K562 (cell line): ENCODE results near the gene ST8SIA2.

Source experiments
- CEBPB ChIP-seq: fragments of 450-650 bp; IDR thresholded peaks from 2 replicates; pipeline ENCODE4 v1.6.1; 2016; ENCODE audit warnings: missing genetic modification characterization, missing compliant biosample characterization
- DNMT1 ChIP-seq: fragments of 450-650 bp; IDR thresholded peaks from 2 replicates; pipeline ENCODE4 v1.6.1; 2016; ENCODE audit warnings: antibody characterized with exemption, mild to moderate bottlenecking
- EZH2 ChIP-seq: IDR thresholded peaks from 2 replicates; pipeline ENCODE4 v1.6.1; 2012; ENCODE audit warnings: low read depth, mild to moderate bottlenecking, inconsistent platforms, low read length, borderline replicate concordance
- FOXA3 ChIP-seq, 2 experiments: fragments of 450-650 bp in 1 of 2; sonication (generic) in 1 of 2; formaldehyde crosslinking; IDR thresholded peaks in 1 of 2; conservative IDR thresholded peaks in 1 of 2; 2 replicates each; pipeline versions ENCODE4 v1.4.0 to v1.8.0; 2020 to 2022; ENCODE audit warnings: mild to moderate bottlenecking in 2 of 2, missing genetic modification reagents in 1 of 2
- GABPA ChIP-seq: fragments of 200-800 bp; sonication (Bioruptor generic); conservative IDR thresholded peaks from 2 replicates; pipeline ENCODE4 v1.6.1; 2016; ENCODE audit warnings: low read depth, missing genetic modification characterization, missing compliant biosample characterization
- POLR2AphosphoS2 ChIP-seq: IDR thresholded peaks from 2 replicates; pipeline ENCODE4 v1.6.1; 2012; ENCODE audit warnings: low read length, improper control_type of control experiment
- ZFP36 ChIP-seq: fragments of 150-350 bp; IDR thresholded peaks from 2 replicates; pipeline ENCODE4 v1.6.1; 2018; ENCODE audit warnings: low read length, low read depth; ENCODE audit not compliant: partially characterized antibody
- ZNF143 ChIP-seq: sonication (generic); formaldehyde crosslinking; IDR thresholded peaks from 2 replicates; pipeline ENCODE4 v1.9.0; 2022; ENCODE audit warnings: mild to moderate bottlenecking, missing genetic modification reagents
- ZNF41 ChIP-seq: fragments of 250-450 bp; sonication (Bioruptor Pico); conservative IDR thresholded peaks from 2 replicates; pipeline ENCODE4 v1.4.0; 2020; ENCODE audit warnings: mild to moderate bottlenecking
- ZSCAN29 ChIP-seq: fragments of 450-650 bp; IDR thresholded peaks from 2 replicates; pipeline ENCODE4 v1.6.1; 2017
- TF ChIP-seq, protein P1 (sequence below): sonication (generic); formaldehyde crosslinking; IDR thresholded peaks from 2 replicates; pipeline ENCODE4 v1.8.1; 2023; ENCODE audit warnings: mild to moderate bottlenecking, missing genetic modification reagents
- TF ChIP-seq, protein P2 (sequence below): fragments of 200-600 bp; sonication (generic); IDR thresholded peaks from one replicate; pipeline ENCODE4 v1.6.1; 2012; ENCODE audit warnings: mild to moderate bottlenecking, low read depth, low read length, inconsistent platforms
- TF ChIP-seq, protein P3 (sequence below): fragments of 250-450 bp; sonication (Bioruptor Pico); IDR thresholded peaks from 2 replicates; pipeline ENCODE4 v1.8.0; 2021; ENCODE audit warnings: mild to moderate bottlenecking, moderate library complexity
- TF ChIP-seq, protein P4 (sequence below), 3 experiments: IDR thresholded peaks in 2 of 3; conservative IDR thresholded peaks in 1 of 3; 2 replicates each; pipeline ENCODE4 v1.5.1; 2011 to 2012; ENCODE audit warnings: low read length in 3 of 3, mild to moderate bottlenecking in 3 of 3, control low read depth in 2 of 3, improper control_type of control experiment in 1 of 3, inconsistent platforms in 1 of 3, low read depth in 1 of 3, mixed read lengths in 1 of 3, moderate library complexity in 1 of 3; ENCODE audit not compliant: insufficient read depth in 2 of 3

DNA sequence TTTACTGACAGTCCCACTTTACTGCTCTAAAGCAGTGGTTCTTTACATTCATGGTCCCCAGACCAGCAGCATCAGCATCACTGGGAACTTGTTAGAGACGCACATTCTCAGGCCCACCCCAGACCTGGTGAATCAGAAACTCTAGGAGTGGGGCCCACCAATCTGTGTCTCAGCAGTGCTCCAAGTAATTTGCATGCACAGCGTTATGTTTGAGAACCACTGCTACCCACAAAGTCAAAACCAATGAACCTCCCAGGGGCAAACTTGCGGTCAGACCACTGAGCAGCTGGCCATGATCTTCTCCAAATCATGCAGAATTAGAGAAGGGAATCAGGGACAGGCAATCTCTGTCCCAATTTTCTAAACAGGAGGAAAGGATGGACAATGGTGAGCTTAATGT is 58.5 kb downstream of the ST8SIA2 start:
- TF ChIP-seq ZFP36, result no peak
- TF ChIP-seq ZNF41 (CRISPR knock-in tag), result no peak
- TF ChIP-seq, protein P1, sequence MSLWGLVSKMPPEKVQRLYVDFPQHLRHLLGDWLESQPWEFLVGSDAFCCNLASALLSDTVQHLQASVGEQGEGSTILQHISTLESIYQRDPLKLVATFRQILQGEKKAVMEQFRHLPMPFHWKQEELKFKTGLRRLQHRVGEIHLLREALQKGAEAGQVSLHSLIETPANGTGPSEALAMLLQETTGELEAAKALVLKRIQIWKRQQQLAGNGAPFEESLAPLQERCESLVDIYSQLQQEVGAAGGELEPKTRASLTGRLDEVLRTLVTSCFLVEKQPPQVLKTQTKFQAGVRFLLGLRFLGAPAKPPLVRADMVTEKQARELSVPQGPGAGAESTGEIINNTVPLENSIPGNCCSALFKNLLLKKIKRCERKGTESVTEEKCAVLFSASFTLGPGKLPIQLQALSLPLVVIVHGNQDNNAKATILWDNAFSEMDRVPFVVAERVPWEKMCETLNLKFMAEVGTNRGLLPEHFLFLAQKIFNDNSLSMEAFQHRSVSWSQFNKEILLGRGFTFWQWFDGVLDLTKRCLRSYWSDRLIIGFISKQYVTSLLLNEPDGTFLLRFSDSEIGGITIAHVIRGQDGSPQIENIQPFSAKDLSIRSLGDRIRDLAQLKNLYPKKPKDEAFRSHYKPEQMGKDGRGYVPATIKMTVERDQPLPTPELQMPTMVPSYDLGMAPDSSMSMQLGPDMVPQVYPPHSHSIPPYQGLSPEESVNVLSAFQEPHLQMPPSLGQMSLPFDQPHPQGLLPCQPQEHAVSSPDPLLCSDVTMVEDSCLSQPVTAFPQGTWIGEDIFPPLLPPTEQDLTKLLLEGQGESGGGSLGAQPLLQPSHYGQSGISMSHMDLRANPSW (CRISPR knock-in tag), result no peak
- TF ChIP-seq FOXA3 (CRISPR knock-in tag; conservative IDR thresholded peaks at IDR 0.05 in 1 of 2, IDR thresholded peaks at IDR 0.05 in 1 of 2), result no peak
- no peak for TF ChIP-seq ZNF143 (CRISPR knock-in tag)
- TF ChIP-seq POLR2AphosphoS2, result no peak
- no peak for TF ChIP-seq GABPA (tag)
- no peak for TF ChIP-seq CEBPB (tag)
- no peak for TF ChIP-seq EZH2
- TF ChIP-seq, protein P2, sequence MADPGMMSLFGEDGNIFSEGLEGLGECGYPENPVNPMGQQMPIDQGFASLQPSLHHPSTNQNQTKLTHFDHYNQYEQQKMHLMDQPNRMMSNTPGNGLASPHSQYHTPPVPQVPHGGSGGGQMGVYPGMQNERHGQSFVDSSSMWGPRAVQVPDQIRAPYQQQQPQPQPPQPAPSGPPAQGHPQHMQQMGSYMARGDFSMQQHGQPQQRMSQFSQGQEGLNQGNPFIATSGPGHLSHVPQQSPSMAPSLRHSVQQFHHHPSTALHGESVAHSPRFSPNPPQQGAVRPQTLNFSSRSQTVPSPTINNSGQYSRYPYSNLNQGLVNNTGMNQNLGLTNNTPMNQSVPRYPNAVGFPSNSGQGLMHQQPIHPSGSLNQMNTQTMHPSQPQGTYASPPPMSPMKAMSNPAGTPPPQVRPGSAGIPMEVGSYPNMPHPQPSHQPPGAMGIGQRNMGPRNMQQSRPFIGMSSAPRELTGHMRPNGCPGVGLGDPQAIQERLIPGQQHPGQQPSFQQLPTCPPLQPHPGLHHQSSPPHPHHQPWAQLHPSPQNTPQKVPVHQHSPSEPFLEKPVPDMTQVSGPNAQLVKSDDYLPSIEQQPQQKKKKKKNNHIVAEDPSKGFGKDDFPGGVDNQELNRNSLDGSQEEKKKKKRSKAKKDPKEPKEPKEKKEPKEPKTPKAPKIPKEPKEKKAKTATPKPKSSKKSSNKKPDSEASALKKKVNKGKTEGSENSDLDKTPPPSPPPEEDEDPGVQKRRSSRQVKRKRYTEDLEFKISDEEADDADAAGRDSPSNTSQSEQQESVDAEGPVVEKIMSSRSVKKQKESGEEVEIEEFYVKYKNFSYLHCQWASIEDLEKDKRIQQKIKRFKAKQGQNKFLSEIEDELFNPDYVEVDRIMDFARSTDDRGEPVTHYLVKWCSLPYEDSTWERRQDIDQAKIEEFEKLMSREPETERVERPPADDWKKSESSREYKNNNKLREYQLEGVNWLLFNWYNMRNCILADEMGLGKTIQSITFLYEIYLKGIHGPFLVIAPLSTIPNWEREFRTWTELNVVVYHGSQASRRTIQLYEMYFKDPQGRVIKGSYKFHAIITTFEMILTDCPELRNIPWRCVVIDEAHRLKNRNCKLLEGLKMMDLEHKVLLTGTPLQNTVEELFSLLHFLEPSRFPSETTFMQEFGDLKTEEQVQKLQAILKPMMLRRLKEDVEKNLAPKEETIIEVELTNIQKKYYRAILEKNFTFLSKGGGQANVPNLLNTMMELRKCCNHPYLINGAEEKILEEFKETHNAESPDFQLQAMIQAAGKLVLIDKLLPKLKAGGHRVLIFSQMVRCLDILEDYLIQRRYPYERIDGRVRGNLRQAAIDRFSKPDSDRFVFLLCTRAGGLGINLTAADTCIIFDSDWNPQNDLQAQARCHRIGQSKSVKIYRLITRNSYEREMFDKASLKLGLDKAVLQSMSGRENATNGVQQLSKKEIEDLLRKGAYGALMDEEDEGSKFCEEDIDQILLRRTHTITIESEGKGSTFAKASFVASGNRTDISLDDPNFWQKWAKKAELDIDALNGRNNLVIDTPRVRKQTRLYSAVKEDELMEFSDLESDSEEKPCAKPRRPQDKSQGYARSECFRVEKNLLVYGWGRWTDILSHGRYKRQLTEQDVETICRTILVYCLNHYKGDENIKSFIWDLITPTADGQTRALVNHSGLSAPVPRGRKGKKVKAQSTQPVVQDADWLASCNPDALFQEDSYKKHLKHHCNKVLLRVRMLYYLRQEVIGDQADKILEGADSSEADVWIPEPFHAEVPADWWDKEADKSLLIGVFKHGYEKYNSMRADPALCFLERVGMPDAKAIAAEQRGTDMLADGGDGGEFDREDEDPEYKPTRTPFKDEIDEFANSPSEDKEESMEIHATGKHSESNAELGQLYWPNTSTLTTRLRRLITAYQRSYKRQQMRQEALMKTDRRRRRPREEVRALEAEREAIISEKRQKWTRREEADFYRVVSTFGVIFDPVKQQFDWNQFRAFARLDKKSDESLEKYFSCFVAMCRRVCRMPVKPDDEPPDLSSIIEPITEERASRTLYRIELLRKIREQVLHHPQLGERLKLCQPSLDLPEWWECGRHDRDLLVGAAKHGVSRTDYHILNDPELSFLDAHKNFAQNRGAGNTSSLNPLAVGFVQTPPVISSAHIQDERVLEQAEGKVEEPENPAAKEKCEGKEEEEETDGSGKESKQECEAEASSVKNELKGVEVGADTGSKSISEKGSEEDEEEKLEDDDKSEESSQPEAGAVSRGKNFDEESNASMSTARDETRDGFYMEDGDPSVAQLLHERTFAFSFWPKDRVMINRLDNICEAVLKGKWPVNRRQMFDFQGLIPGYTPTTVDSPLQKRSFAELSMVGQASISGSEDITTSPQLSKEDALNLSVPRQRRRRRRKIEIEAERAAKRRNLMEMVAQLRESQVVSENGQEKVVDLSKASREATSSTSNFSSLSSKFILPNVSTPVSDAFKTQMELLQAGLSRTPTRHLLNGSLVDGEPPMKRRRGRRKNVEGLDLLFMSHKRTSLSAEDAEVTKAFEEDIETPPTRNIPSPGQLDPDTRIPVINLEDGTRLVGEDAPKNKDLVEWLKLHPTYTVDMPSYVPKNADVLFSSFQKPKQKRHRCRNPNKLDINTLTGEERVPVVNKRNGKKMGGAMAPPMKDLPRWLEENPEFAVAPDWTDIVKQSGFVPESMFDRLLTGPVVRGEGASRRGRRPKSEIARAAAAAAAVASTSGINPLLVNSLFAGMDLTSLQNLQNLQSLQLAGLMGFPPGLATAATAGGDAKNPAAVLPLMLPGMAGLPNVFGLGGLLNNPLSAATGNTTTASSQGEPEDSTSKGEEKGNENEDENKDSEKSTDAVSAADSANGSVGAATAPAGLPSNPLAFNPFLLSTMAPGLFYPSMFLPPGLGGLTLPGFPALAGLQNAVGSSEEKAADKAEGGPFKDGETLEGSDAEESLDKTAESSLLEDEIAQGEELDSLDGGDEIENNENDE, result no peak
- TF ChIP-seq, protein P3, sequence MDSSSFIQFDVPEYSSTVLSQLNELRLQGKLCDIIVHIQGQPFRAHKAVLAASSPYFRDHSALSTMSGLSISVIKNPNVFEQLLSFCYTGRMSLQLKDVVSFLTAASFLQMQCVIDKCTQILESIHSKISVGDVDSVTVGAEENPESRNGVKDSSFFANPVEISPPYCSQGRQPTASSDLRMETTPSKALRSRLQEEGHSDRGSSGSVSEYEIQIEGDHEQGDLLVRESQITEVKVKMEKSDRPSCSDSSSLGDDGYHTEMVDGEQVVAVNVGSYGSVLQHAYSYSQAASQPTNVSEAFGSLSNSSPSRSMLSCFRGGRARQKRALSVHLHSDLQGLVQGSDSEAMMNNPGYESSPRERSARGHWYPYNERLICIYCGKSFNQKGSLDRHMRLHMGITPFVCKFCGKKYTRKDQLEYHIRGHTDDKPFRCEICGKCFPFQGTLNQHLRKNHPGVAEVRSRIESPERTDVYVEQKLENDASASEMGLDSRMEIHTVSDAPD (CRISPR knock-in tag), result no peak
- TF ChIP-seq, protein P4, sequence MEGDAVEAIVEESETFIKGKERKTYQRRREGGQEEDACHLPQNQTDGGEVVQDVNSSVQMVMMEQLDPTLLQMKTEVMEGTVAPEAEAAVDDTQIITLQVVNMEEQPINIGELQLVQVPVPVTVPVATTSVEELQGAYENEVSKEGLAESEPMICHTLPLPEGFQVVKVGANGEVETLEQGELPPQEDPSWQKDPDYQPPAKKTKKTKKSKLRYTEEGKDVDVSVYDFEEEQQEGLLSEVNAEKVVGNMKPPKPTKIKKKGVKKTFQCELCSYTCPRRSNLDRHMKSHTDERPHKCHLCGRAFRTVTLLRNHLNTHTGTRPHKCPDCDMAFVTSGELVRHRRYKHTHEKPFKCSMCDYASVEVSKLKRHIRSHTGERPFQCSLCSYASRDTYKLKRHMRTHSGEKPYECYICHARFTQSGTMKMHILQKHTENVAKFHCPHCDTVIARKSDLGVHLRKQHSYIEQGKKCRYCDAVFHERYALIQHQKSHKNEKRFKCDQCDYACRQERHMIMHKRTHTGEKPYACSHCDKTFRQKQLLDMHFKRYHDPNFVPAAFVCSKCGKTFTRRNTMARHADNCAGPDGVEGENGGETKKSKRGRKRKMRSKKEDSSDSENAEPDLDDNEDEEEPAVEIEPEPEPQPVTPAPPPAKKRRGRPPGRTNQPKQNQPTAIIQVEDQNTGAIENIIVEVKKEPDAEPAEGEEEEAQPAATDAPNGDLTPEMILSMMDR (IDR thresholded peaks at IDR 0.05 in 2 of 3, conservative IDR thresholded peaks at IDR 0.05 in 1 of 3; ENCODE audit: insufficient read depth in 2 of 3, low read depth in 1 of 3, low read length in 3 of 3), result no peak
- no peak for TF ChIP-seq DNMT1
- TF ChIP-seq ZSCAN29, result no peak
